ENCODE results near the gene RPUSD1. TPM values are rescaled to one million over a fixed set of nuclear protein-coding genes. Genes with fewer than 3 reads are reported as not detected.

Gene RPUSD1
- total RNA-seq, 4 donors from 2014 or later = 16.1 to 71.4 (median 24.8) TPM

GRCh38 chr16:766008-766819 is 22.0 kb downstream of the RPUSD1 start:
- intact Hi-C loops (cut with DNase I; ENCODE audit: low total_unique reads) = no loop called here
- Histone ChIP-seq H3K4me3 (no peak overlapping the region), H3K27me3 (peaks cover 28% of the 10 kb centered on the region), H3K9me3 (no peaks in the 10 kb centered on the region), H3K36me3 (no peaks in the 10 kb centered on the region), H3K4me1 (no peaks in the 10 kb centered on the region), H3K27ac (no peak overlapping the region)
- 85% methylated on average over 28 of the region's 29 CpGs; no CpG with 5 or more reads in 1 of the 2 donors for WGBS, 2 donors (ENCODE audit: low coverage in 1 of 2)
- in situ Hi-C loops (cut with MboI; ENCODE audit: low pct_ligation_motif_present in 1 of 4, low pct_unique_long_range_greater_than_20kb in 1 of 4, low sequenced_read_pairs in 3 of 4) = no loop called here
- DNase-seq = no peak
- TF ChIP-seq EP300 (IDR thresholded peaks at IDR 0.05; ENCODE audit: low read depth) (no peak), CTCF (IDR thresholded peaks at IDR 0.05) (no peak), POLR2A (IDR thresholded peaks at IDR 0.05) (no peak), POLR2AphosphoS5 (IDR thresholded peaks at IDR 0.05) (no peak)

- DNase-seq = no peak
- H3K4me3 ChIP-seq = no peak overlapping the region
- H3K27me3 ChIP-seq = peaks cover 35% of the 10 kb centered on the region
- intact Hi-C loops (cut with DNase I; ENCODE audit: low total_unique reads) = no loop called here
- no peak overlapping the region for H3K27ac ChIP-seq
- 90 to 93% methylated on average over 4 to 14 of the region's 29 CpGs for WGBS, 2 donors (ENCODE audit: low coverage in 1 of 2)
- H3K9me3 ChIP-seq = no peaks in the 10 kb centered on the region
- H3K4me1 ChIP-seq = no peaks in the 10 kb centered on the region
- no peaks in the 10 kb centered on the region for H3K36me3 ChIP-seq
- TF ChIP-seq POLR2AphosphoS5 (IDR thresholded peaks at IDR 0.05) (no peak), CTCF (IDR thresholded peaks at IDR 0.05) (no peak), EP300 (IDR thresholded peaks at IDR 0.05; ENCODE audit: low read depth) (no peak), POLR2A (IDR thresholded peaks at IDR 0.05) (no peak)
- in situ Hi-C loops (cut with MboI; ENCODE audit: low pct_ligation_motif_present in 1 of 4, low pct_unique_long_range_greater_than_20kb in 1 of 4, low sequenced_read_pairs in 3 of 4) = no loop called here
Measured at GRCh38 chr16:765488-765865, 22.7 kb downstream of the RPUSD1 start.

- intact Hi-C loops (cut with DNase I; ENCODE audit: low total_unique reads) (no loop called here), in situ Hi-C loops (cut with MboI; ENCODE audit: low pct_ligation_motif_present in 1 of 4, low pct_unique_long_range_greater_than_20kb in 1 of 4, low sequenced_read_pairs in 3 of 4) (no loop called here)
- 88% methylated on average over 25 of the region's 38 CpGs; no CpG with 5 or more reads in 1 of the 2 donors for WGBS, 2 donors (ENCODE audit: low coverage in 1 of 2)
- no peak overlapping the region for H3K4me3 ChIP-seq
- DNase-seq = no peak
- no peaks in the 10 kb centered on the region for H3K9me3 ChIP-seq
- H3K4me1 ChIP-seq = no peaks in the 10 kb centered on the region
- H3K27ac ChIP-seq = no peak overlapping the region
- H3K27me3 ChIP-seq = peaks cover 37% of the 10 kb centered on the region
- no peaks in the 10 kb centered on the region for H3K36me3 ChIP-seq
- TF ChIP-seq POLR2AphosphoS5 (IDR thresholded peaks at IDR 0.05) = no peak
- no peak for TF ChIP-seq EP300 (IDR thresholded peaks at IDR 0.05; ENCODE audit: low read depth)
- TF ChIP-seq CTCF (IDR thresholded peaks at IDR 0.05) = no peak
- no peak for TF ChIP-seq POLR2A (IDR thresholded peaks at IDR 0.05)
Measured at GRCh38 chr16:764848-765487, 23.2 kb downstream of the RPUSD1 start.

GRCh38 chr16:764184-764750 is 23.9 kb downstream of the RPUSD1 start:
- DNase-seq = no peak
- WGBS, 2 donors (ENCODE audit: low coverage in 1 of 2) = 55% methylated on average over 18 of the region's 20 CpGs; no CpG with 5 or more reads in 1 of the 2 donors
- Histone ChIP-seq H3K4me1 (no peaks in the 10 kb centered on the region), H3K27me3 (peaks cover 40% of the 10 kb centered on the region), H3K27ac (no peak overlapping the region), H3K9me3 (no peaks in the 10 kb centered on the region), H3K36me3 (no peaks in the 10 kb centered on the region), H3K4me3 (no peak overlapping the region)
- TF ChIP-seq EP300 (IDR thresholded peaks at IDR 0.05; ENCODE audit: low read depth) = no peak
- TF ChIP-seq POLR2AphosphoS5 (IDR thresholded peaks at IDR 0.05) = no peak
- TF ChIP-seq CTCF (IDR thresholded peaks at IDR 0.05) = no peak
- TF ChIP-seq POLR2A (IDR thresholded peaks at IDR 0.05) = no peak
- in situ Hi-C loops (cut with MboI; ENCODE audit: low pct_ligation_motif_present in 1 of 4, low pct_unique_long_range_greater_than_20kb in 1 of 4, low sequenced_read_pairs in 3 of 4) (no loop called here), intact Hi-C loops (cut with DNase I; ENCODE audit: low total_unique reads) (no loop called here)

Measured in transverse colon (tissue), 4 donors.